IPS-20b (cell line): ENCODE data around the gene PLP1.

ENCODE experiments used
- H3K27ac ChIP-seq: one replicate; pipeline ENCODE4 v1.5.1; 2013; ENCODE audit warnings: low read length
- H3K27me3 ChIP-seq: 2 replicates; pipeline ENCODE4 v1.6.1; 2013; ENCODE audit warnings: mild to moderate bottlenecking, low read length, inconsistent platforms; ENCODE audit not compliant: insufficient read depth
- H3K36me3 ChIP-seq: 2 replicates; pipeline ENCODE4 v1.6.1; 2013; ENCODE audit warnings: low read depth, mild to moderate bottlenecking, inconsistent platforms, low read length, moderate library complexity; ENCODE audit not compliant: insufficient read depth
- H3K4me1 ChIP-seq: 2 replicates; pipeline ENCODE4 v1.6.1; 2013; ENCODE audit warnings: mild to moderate bottlenecking, control low read depth, inconsistent platforms, low read length, moderate library complexity; ENCODE audit not compliant: insufficient read depth
- H3K4me3 ChIP-seq: 2 replicates; pipeline ENCODE4 v1.5.1; 2013; ENCODE audit warnings: mild to moderate bottlenecking, low read length, inconsistent platforms
- H3K9ac ChIP-seq: 2 replicates; pipeline ENCODE4 v1.6.1; 2013; ENCODE audit warnings: low read depth, mild to moderate bottlenecking, inconsistent platforms, low read length, moderate library complexity
- H3K9me3 ChIP-seq: 2 replicates; pipeline ENCODE4 v1.6.1; 2013; ENCODE audit warnings: mild to moderate bottlenecking, low read depth, low read length, inconsistent platforms; ENCODE audit not compliant: insufficient read depth

PLP1 gene

DNA sequence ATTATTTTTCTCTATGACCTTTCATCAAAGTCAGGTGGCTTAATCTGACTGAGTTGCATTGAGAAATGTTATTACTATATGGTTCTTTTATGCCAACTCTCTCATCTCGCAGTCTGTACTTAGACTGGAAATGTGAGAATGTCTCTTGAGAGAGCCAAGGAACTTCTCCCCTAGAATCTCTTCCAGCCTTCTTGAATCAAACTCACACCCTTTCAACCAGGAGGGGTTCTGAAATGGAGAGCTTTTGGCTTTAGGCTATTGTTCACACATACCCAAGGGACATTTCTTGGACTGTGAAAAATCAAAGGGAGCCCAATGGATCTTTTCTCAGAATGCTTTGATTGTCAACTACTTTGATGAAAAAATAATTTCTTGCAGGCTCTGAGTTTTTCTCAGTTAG lies 5.1 kb downstream of the PLP1 start:
- Histone ChIP-seq H3K9ac (no peak overlapping the region), H3K9me3 (no peaks in the 10 kb centered on the region), H3K27me3 (no peaks in the 10 kb centered on the region), H3K4me1 (no peaks in the 10 kb centered on the region), H3K36me3 (peaks cover 79% of the 10 kb centered on the region), H3K27ac (no peak overlapping the region), H3K4me3 (no peak overlapping the region)

DNA sequence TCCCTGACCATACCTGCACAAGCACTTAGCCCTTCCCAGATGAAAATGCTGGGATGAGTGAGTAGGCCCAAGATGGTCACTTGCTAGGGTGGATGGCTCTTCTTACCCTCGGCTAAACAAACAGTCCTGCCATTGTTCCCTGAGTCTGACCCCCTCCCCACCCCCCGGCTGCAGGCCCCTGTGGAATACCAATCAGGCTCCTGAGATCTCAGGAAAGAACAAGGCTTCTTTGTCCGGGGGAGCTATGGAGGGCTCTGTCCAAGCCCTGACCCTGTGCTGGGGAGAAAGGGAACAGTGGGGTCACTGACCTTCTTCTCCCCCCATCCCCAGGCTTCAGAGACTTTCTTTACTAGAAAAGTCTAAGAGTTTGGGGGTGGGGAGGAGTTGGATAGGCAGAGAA lies 6.0 kb downstream of the PLP1 start:
- H3K36me3 ChIP-seq: peaks cover 81% of the 10 kb centered on the region
- no peaks in the 10 kb centered on the region for H3K27me3 ChIP-seq

DNA sequence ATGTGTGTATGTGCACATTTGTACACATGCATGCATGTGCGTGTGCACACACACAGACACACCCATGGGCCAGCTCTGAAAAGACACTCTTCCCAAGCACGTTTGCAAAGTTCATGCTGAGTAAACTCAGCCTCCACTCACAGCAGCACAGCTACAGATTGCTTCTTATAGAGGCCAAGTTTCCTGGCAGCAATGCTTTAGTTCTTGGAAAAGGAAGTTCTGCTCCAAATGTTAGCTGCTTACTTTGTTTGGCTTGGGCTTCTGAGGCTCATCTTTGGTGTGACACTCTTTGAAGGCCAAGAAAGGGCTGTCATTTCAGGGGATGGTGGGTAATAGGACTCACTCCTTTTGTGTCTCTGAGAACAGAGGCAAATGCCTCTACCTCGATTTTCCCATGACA lies 6.6 kb downstream of the PLP1 start:
- Histone ChIP-seq H3K4me3 (no peak overlapping the region), H3K36me3 (peaks cover 81% of the 10 kb centered on the region), H3K9me3 (no peaks in the 10 kb centered on the region), H3K27me3 (no peaks in the 10 kb centered on the region), H3K9ac (no peak overlapping the region), H3K27ac (no peak overlapping the region), H3K4me1 (no peaks in the 10 kb centered on the region)

More for the DNA sequence above, 6.0 kb downstream of the PLP1 start:
- H3K9me3 ChIP-seq: no peaks in the 10 kb centered on the region
- H3K27ac ChIP-seq: no peak overlapping the region
- no peak overlapping the region for H3K9ac ChIP-seq
- H3K4me1 ChIP-seq: no peaks in the 10 kb centered on the region
- no peak overlapping the region for H3K4me3 ChIP-seq

DNA sequence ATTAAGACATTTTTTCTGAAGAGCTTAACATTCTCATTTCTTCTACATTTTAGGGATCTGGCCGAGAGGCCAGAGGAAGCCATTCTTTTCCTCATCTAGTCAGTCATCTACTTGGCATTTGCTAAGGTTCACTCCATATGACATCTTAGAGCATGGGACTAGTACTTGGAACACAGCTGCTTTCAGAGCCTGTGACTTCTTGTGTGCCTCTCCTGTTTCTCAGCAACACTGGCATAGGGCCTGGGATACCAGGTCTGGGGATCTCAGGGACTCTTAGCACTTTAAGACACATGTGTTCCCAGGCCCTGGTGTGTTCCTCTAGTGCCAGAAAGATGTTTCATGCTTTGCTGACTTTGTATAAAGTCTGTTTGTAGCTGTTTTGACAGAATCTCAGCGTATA lies 7.3 kb downstream of the PLP1 start:
- no peak overlapping the region for H3K27ac ChIP-seq
- no peak overlapping the region for H3K9ac ChIP-seq
- peaks cover 81% of the 10 kb centered on the region for H3K36me3 ChIP-seq
- no peak overlapping the region for H3K4me3 ChIP-seq
- H3K27me3 ChIP-seq: no peaks in the 10 kb centered on the region
- H3K9me3 ChIP-seq: no peaks in the 10 kb centered on the region
- H3K4me1 ChIP-seq: no peaks in the 10 kb centered on the region

DNA sequence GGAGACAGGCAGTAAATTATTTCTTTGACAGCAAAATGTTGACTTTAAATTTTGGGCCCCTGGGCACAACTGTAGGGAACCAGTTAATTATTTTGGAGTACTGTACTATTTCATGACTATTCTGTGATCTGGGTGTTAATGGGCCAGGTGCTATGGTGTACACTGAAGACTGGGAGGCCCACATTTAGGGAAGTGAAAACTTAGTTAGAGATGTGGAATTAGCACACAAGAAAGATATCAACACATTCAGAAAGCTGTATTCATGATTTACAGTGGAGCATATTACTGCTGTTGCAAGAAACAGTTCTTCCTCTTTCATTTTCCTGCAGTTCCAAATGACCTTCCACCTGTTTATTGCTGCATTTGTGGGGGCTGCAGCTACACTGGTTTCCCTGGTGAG lies 12.4 kb downstream of the PLP1 start:
- no peaks in the 10 kb centered on the region for H3K27me3 ChIP-seq
- H3K36me3 ChIP-seq: peaks cover 75% of the 10 kb centered on the region
- H3K27ac ChIP-seq: no peak overlapping the region
- no peaks in the 10 kb centered on the region for H3K4me1 ChIP-seq
- H3K9ac ChIP-seq: no peak overlapping the region
- no peaks in the 10 kb centered on the region for H3K9me3 ChIP-seq
- H3K4me3 ChIP-seq: no peak overlapping the region

DNA sequence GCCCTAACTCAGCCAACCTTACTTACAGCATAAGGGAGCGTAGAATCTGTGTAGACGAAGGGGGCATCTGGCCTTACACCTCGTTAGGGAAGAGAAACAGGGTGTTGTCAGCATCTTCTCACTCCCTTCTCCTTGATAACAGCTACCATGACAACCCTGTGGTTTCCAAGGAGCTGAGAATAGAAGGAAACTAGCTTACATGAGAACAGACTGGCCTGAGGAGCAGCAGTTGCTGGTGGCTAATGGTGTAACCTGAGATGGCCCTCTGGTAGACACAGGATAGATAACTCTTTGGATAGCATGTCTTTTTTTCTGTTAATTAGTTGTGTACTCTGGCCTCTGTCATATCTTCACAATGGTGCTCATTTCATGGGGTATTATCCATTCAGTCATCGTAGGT lies 14.6 kb downstream of the PLP1 start:
- Histone ChIP-seq H3K9ac (no peak overlapping the region), H3K27me3 (no peaks in the 10 kb centered on the region), H3K36me3 (peaks cover 61% of the 10 kb centered on the region), H3K4me1 (no peaks in the 10 kb centered on the region), H3K4me3 (no peak overlapping the region), H3K27ac (no peak overlapping the region), H3K9me3 (no peaks in the 10 kb centered on the region)

DNA sequence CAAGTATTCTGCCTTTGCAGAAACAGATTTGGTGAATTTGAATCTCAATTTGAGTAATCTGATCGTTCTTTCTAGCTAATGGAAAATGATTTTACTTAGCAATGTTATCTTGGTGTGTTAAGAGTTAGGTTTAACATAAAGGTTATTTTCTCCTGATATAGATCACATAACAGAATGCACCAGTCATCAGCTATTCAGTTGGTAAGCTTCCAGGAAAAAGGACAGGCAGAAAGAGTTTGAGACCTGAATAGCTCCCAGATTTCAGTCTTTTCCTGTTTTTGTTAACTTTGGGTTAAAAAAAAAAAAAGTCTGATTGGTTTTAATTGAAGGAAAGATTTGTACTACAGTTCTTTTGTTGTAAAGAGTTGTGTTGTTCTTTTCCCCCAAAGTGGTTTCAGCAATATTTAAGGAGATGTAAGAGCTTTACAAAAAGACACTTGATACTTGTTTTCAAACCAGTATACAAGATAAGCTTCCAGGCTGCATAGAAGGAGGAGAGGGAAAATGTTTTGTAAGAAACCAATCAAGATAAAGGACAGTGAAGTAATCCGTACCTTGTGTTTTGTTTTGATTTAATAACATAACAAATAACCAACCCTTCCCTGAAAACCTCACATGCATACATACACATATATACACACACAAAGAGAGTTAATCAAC lies 15.3 kb downstream of the PLP1 start:
- no peak overlapping the region for H3K27ac ChIP-seq
- H3K9ac ChIP-seq: no peak overlapping the region
- H3K27me3 ChIP-seq: no peaks in the 10 kb centered on the region
- H3K4me3 ChIP-seq: no peak overlapping the region
- H3K9me3 ChIP-seq: no peaks in the 10 kb centered on the region
- H3K36me3 ChIP-seq: peaks cover 54% of the 10 kb centered on the region
- no peaks in the 10 kb centered on the region for H3K4me1 ChIP-seq

DNA sequence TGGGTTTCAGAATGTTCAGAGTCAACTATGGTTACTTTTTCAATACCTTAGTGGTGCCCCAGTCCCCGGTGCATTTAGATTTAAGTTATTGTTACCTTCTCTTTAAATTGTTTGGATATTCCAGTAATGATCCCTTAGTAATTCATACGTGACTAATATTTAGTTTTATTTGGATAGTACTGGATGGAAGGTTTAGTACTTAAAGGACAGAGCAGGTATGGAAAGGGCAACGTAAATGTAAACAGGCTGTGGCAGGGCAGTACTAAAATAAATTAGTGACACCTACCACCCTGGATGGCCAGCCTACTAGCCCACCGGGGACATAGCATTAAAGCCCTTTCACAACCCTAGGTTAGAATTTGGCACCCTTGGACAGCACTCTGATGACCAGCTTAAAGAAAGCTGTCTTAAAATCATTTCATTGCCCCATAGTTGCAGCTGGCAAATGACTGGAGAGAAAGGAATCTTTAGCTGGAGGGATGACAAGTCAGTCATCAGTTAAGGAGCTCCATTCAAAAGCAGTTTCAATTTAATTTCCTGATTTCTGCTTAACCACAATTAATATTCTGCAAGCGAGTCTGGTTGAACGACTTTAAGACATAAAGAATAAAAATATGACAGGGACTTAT lies 16.4 kb downstream of the PLP1 start:
- no peaks in the 10 kb centered on the region for H3K4me1 ChIP-seq
- H3K4me3 ChIP-seq: no peak overlapping the region
- H3K9me3 ChIP-seq: no peaks in the 10 kb centered on the region
- no peaks in the 10 kb centered on the region for H3K27me3 ChIP-seq
- H3K36me3 ChIP-seq: peaks cover 43% of the 10 kb centered on the region
- no peak overlapping the region for H3K27ac ChIP-seq
- H3K9ac ChIP-seq: no peak overlapping the region

DNA sequence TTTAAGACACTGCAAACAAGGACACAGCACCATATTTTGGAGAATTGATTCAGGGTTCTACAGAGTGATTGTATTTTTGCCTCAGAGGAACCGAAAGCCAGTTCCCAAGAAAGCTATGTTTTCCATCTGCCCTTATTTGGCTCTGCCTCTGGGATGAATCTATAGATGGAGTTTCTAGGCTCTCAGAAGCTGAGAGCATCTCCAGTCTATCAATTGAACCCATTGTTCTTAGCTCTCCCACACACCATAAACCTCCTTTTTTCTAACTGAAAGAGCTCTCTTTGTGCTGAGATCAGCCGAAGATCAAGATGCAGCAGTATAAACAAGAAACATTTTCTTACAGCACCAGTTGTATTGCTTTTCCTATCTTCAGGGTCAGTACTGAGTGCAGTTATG lies 16.9 kb downstream of the PLP1 start:
- no peaks in the 10 kb centered on the region for H3K4me1 ChIP-seq
- H3K9ac ChIP-seq: no peak overlapping the region
- no peak overlapping the region for H3K4me3 ChIP-seq

DNA sequence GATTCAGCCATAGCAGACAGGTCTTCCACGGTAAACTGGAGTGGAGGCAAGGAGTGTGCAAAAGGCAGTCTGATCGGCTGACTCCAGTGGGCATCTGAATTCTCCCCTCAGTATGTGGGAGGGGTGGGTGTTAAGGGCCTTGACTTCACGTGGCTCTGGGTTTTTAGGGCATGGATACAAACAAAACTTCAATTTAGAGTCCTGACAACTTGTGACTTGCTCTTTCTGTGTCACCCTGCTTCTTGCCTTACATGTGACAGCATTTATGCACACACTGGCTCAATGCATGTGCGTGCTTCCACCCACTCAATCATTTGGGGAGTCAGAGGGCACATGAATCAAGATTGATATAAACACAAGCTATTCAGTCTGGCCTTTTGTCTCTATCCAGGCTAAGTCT lies 17.5 kb downstream of the PLP1 start:
- Histone ChIP-seq H3K4me3 (no peak overlapping the region), H3K9me3 (no peaks in the 10 kb centered on the region), H3K27me3 (no peaks in the 10 kb centered on the region), H3K9ac (no peak overlapping the region), H3K36me3 (peaks cover 32% of the 10 kb centered on the region), H3K4me1 (no peaks in the 10 kb centered on the region), H3K27ac (no peak overlapping the region)

More for the DNA sequence above, 16.9 kb downstream of the PLP1 start:
- no peaks in the 10 kb centered on the region for H3K27me3 ChIP-seq
- peaks cover 38% of the 10 kb centered on the region for H3K36me3 ChIP-seq
- no peaks in the 10 kb centered on the region for H3K9me3 ChIP-seq
- no peak overlapping the region for H3K27ac ChIP-seq

DNA sequence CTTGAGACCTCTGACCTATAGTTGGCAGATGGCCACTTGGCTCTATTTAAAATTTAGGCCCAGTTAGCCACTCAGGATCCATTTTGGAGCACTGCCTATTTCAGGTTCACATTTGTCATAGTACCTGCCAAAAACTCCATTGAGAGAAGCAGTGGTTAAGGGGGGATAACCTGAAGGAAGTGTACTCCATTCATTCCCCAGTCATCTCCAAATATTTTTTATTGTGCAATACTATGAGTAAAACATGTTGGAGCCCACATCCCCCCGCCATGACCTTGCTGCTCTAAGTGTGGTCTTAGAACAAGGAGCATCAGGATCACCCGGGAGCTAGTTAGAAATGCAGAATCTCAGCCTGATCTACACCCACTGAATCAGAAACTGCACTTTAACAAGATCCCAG lies 21.1 kb downstream of the PLP1 start:
- no peaks in the 10 kb centered on the region for H3K9me3 ChIP-seq
- no peak overlapping the region for H3K27ac ChIP-seq
- no peaks in the 10 kb centered on the region for H3K4me1 ChIP-seq
- H3K27me3 ChIP-seq: no peaks in the 10 kb centered on the region
- H3K9ac ChIP-seq: no peak overlapping the region
- no peaks in the 10 kb centered on the region for H3K36me3 ChIP-seq
- H3K4me3 ChIP-seq: no peak overlapping the region

DNA sequence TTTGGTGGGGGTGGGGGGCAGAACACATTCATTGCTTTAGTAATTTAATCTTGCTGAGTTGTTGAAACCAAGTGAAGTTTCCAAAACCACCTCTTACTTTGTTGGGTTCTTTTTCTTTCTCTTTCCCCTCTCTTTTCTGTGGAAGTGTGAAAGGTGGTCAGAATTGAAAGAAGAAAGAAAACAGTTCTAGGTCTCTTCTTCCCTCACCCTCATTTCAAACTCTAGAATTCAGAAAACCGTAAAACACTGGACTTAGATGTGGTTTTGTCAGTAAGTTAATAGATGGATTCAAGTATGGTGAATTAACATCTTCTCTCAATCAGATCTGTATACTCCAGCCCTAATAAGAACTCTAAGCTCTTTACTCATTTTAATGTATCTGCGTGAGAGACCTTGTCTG lies 23.7 kb downstream of the PLP1 start:
- Histone ChIP-seq H3K4me1 (no peaks in the 10 kb centered on the region), H3K9me3 (no peaks in the 10 kb centered on the region), H3K4me3 (no peak overlapping the region), H3K27me3 (no peaks in the 10 kb centered on the region), H3K27ac (no peak overlapping the region), H3K9ac (no peak overlapping the region), H3K36me3 (no peaks in the 10 kb centered on the region)
